Activated T-cell treated with anti-CD3 and anti-CD28 coated beads for 4 hours (primary cell): ENCODE results near the gene DCUN1D2.

ENCODE experiments used
- DNase-seq: peaks from one replicate; pipeline ENCODE4 v3.0.0-alpha.2; 2020

DCUN1D2 gene

GRCh38 chr13:113420833-113421600 lies 69.5 kb downstream of the DCUN1D2 start:
- no peak for DNase-seq

DNA sequence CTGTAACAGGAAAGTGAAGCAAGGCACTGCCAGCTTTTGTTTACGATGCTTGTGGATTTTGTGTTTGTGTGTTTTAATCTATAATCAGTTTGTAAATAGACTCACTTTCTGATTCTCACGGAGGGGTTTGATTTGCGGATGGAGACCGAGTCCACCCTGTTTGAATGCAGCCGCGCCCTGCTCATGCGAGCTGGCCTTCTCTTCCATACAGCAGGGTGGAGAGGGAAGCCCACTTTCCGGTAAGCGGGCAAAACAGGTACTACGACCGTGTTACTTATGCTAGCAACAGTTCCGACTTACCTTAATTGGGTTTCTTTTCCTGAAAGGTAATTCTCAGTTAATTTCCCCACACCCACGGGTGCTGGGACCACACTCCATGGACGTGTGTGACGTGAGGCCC lies 70.3 kb downstream of the DCUN1D2 start:
- no peak for DNase-seq

GRCh38 chr13:113419531-113420193 lies 70.8 kb downstream of the DCUN1D2 start:
- DNase-seq = no peak

- no peak for DNase-seq
Measured at GRCh38 chr13:113418722-113419049, 71.8 kb downstream of the DCUN1D2 start.

GRCh38 chr13:113417836-113418721 lies 72.4 kb downstream of the DCUN1D2 start:
- no peak for DNase-seq

- DNase-seq = no peak
Measured at GRCh38 chr13:113417008-113417751, 73.3 kb downstream of the DCUN1D2 start.

DNA sequence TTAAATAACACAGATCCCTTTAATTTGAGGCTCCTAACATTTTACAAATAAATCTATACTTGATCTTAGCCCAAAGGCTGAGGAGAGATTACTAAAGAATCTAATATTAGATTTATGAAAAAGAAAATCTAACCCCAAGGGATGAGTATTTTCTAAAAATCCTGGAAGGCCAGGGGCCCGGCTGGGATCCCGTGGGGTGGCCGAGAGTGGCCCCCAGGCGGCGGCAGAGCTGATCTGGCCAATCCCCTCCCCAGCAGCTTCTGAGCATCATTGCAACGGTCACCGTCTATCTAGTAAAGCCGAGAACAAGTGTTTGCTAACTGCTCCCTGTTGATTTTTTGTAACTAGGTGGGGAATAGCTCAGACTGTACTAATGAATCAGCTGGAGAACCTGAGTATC lies 74.7 kb downstream of the DCUN1D2 start:
- DNase-seq = no peak

GRCh38 chr13:113415032-113415431 lies 75.5 kb downstream of the DCUN1D2 start:
- DNase-seq = no peak

DNA sequence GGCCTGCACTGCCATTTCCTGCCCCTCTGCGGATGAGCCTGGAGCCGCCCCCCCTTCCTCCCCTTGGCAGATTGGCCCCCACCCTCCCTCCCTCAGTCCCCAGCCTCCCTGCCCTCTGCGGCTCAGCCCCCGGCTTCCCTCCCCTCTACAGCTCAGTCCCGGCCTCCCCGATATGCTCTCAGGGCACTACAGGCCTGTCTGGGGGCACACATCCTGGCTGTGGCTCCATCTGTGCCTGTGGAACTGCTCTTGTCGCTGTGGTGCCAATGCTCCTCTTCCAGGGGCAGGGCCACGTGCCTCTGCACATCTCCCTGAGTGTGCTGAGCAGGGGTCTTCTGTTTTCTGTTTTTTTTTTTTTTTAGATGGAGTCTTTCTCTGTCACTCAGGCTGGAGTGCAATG lies 76.2 kb downstream of the DCUN1D2 start:
- DNase-seq = no peak

DNA sequence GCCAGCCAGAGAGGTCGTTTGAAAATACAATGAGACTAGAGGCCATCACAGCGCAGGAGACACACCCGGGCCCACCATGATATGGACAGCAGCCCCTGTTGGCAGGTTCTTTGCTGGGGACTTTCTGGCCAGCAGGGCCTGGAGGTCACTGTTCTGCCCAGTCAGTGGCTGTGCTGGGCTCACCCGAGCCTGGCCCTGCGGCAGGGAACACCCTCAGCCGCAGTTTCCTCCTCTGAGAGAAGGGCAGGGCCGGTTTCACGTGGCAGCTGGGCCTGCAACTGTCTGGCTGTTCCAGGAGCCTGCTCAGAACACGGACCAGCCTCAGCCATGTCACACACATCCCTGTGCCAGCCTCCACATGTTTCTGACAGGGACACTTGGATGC lies 76.6 kb downstream of the DCUN1D2 start:
- DNase-seq = no peak

GRCh38 chr13:113413178-113413897 lies 77.2 kb downstream of the DCUN1D2 start:
- DNase-seq = no peak

- DNase-seq = no peak
Measured at GRCh38 chr13:113412440-113412839, 78.1 kb downstream of the DCUN1D2 start.

DNA sequence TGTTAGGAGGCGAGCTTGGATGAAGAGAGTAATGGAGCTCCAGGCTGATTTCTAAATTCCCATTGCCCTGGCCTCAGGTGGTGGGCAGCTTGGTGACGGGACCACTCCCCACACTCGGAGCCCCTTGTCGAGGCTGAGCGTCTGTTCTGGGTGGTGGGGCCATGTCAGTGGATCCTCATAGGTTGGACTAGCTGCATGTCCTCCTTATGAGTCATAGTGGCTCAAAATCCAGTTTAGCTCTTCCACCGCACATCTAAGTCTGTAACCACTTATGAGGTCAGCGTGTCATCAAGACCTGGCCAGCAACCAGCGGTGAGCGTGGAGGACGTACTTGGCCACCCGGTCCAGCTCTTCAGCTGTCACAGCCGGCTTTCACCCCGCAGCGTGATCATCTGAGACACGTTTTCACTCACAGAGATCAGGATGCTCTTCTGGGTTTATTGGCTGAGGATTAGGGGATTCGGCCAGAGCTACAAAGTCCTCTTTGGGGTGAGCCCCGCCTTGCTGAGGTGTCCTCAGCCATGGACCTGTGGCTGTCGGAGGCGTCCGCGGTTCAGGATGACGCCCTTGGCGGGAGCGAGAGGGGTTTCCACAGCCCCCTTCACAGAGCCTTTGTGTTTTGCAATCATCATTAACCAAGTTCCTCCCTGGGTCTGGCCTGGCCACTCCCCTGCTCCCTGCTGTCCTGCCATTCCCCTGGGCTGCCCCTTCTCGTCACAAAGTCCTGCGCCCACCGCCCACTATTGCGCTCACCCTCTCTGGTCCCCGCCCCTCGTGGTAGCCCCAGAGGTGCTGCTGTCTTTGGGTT lies 79.1 kb downstream of the DCUN1D2 start:
- no peak for DNase-seq

DNA sequence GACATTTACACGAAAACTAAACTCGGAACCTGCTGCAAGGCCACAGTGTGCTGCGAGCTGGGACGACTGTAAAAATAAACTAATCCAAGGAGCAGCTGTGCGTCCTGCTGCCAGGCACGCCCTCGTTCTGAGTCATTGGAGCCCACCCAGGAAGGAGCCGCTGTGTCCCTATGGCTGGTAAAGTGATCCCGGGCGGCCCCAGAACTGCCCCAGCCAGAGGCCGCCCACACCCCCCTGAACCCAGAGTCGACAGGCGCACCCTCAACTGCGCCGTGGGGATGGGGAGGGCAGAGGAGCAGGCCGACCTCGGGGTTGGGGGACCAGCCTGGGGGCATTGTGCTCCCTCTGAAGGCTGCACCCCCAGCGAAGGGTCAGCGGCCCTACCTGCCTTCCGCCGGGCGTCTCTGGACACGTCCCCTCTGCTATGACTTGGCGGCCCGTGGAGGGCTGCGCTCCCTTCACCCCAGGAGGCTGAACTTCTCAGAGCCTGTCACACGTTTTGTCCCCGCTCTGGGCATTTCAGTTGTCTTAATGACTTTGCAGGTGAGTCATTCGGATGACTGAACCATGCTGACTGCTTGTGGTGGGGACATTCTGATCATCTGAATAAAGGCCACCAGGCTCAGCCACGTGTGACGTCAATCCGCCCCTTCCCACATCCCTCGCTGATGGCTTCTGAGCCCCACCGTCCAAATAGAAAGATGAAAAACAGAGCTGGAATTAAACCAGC lies 79.9 kb downstream of the DCUN1D2 start:
- DNase-seq = no peak

DNA sequence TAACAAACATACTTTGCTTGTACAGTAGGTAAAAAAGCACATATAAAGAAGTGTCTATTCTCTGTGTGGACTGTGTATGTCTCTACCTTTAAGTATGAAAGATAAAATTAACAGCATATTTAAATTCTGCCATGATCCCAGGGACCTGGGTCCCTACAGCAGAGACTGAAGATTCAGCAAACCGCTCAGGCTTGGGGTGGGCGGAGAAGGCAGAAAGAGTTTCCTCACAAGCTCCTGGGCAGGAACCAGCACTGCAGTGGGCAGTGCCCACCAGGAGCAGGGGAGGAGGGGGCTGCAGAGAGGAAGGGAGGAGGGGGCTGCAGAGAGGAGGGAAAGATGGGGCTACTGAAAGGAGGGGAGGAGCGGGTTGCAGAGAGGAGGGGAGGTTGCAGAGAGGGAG lies 81.9 kb downstream of the DCUN1D2 start:
- no peak for DNase-seq

DNA sequence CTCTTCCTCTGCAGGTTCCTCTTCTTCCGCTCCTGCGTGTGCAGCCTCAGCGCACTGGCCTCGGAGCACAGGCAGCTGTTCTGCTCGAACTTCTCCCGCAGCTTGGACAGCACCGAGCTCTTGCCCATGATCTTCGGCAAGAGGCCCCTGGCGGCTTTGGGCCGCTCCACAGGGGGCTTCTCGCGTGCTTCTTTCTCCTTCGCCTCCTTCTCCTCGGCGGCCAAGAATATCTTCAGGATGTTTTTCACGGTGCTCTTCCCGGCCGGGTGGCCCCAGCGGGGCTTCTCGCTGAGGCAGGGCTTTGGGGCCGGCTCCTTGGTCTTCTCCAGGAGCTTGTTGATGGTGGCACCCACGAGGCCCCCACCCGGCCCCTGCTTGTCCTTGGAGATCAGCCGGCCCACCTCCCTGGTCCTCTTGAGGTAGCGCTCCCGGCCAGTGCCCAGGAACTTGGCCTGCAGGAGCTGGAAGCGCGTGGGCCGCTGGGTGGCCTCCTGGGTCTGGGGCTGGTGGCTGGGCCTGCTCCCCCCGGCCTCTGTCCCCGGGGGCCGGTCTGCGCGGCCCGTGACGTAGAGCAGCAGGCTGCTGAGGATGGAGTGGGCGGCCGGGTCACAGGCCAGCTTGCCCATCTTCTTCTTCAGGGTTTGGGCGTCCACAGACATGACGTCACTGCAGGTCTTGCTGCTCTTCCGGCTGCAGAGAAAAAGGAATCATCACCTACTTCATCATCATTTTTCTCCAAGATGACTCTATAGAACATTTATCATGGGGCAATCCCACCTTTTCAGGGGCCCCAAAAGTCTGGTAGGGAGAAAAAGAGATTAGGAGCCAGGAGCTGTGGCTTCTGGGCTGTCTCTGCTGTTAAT lies 82.7 kb downstream of the DCUN1D2 start:
- DNase-seq = no peak

- no peak for DNase-seq
Measured at GRCh38 chr13:113407103-113407530, 83.4 kb downstream of the DCUN1D2 start.

- no peak for DNase-seq
Measured at GRCh38 chr13:113406321-113407102, 84.0 kb downstream of the DCUN1D2 start.
